ENCODE measurements around the gene ANKRD13C. TPM values are rescaled to one million over a fixed set of nuclear protein-coding genes. Genes with fewer than 3 reads are reported as not detected.

ANKRD13C gene
- total RNA-seq, 1 experiment from 2014 or later, result 24.3 TPM

DNA sequence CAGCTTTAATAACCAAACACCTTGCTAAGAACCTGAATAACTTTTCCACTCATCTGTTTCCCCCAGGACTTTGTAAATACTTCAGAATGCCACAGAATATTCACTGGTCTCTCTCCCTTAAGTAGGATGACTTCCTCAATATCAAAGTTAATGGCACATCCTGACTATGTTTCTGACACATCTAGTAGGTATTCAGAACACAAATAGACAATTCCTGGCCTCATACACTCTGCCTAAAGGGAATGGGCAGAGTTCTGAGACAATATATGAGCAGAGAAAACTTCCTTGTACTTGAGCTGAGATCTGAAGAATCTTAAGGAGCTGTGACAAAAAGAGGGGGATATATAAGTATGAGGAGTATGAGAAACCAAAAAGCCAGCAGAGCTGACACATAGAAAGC, 34.8 kb downstream of the ANKRD13C start:
- Histone ChIP-seq H3K9me2 (ENCODE audit: insufficient read depth) (no peaks in the 10 kb centered on the region), H4K20me1 (ENCODE audit: insufficient read depth) (peaks cover 8% of the 10 kb centered on the region; the same call in 1 of the 2 replicates), H3K27ac (peak overlapping the region; percentile 71), H3K4me1 (replicated peaks; ENCODE audit: insufficient read depth) (peaks cover 33% of the 10 kb centered on the region), H3K79me2 (ENCODE audit: low read depth) (peaks cover 65% of the 10 kb centered on the region), H3K4me2 (peak overlapping the region; percentile 29), H3K9me3 (ENCODE audit: insufficient read depth, low read depth) (no peaks in the 10 kb centered on the region), H2AFZ (no peak overlapping the region), H3F3A (ENCODE audit: insufficient read depth, low read depth) (peaks cover 23% of the 10 kb centered on the region), H3K4me3 (no peak overlapping the region), H3K36me3 (ENCODE audit: low read depth) (peaks cover 14% of the 10 kb centered on the region; the same call in 1 of the 2 replicates), H3K27me3 (ENCODE audit: insufficient read depth, low read depth) (no peaks in the 10 kb centered on the region)
- intact Hi-C loops (cut with micrococcal nuclease; ENCODE audit: unreplicated experiment), result loop anchor here (5.0 kb wide), 1 partner anchor 93 kb away; the partner anchor contains the start of gene CTH
- TF ChIP-seq, protein P1, sequence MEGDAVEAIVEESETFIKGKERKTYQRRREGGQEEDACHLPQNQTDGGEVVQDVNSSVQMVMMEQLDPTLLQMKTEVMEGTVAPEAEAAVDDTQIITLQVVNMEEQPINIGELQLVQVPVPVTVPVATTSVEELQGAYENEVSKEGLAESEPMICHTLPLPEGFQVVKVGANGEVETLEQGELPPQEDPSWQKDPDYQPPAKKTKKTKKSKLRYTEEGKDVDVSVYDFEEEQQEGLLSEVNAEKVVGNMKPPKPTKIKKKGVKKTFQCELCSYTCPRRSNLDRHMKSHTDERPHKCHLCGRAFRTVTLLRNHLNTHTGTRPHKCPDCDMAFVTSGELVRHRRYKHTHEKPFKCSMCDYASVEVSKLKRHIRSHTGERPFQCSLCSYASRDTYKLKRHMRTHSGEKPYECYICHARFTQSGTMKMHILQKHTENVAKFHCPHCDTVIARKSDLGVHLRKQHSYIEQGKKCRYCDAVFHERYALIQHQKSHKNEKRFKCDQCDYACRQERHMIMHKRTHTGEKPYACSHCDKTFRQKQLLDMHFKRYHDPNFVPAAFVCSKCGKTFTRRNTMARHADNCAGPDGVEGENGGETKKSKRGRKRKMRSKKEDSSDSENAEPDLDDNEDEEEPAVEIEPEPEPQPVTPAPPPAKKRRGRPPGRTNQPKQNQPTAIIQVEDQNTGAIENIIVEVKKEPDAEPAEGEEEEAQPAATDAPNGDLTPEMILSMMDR (conservative IDR thresholded peaks at IDR 0.05), result no peak
- no peak for TF ChIP-seq EZH2 (IDR thresholded peaks at IDR 0.05; ENCODE audit: low read depth)
- no TSS peak for BruUV-seq (replicated peaks)
- POLR2A ChIA-PET (ENCODE audit: unreplicated experiment), result interaction anchor here (0.6 to 1.2 kb wide), 2 partner anchors 11 to 35 kb away, joined by 5 read pairs; partner anchors contain the start of gene ANKRD13C
- DNase-seq, result peak; percentile 14 to 95
- CTCF ChIA-PET, result interaction anchor here (0.6 kb wide), 1 partner anchor 1243 kb away, joined by 3 read pairs; no protein-coding TSS in a partner anchor

GRCh38 chr1:70318191-70318590, 36.3 kb downstream of the ANKRD13C start:
- DNase-seq, result no peak
- intact Hi-C loops (cut with micrococcal nuclease; ENCODE audit: unreplicated experiment), result loop anchor here (5.0 kb wide), 1 partner anchor 94 kb away; the partner anchor contains the start of gene CTH

GRCh38 chr1:70317087-70317486, 37.4 kb downstream of the ANKRD13C start:
- ChIA-PET CTCF (no interaction called here), POLR2A (ENCODE audit: unreplicated experiment) (no interaction called here)
- Histone ChIP-seq H3K27ac (no peak overlapping the region), H3K4me2 (no peak overlapping the region), H3K27me3 (ENCODE audit: insufficient read depth, low read depth) (no peaks in the 10 kb centered on the region), H3K79me2 (ENCODE audit: low read depth) (peaks cover 50% of the 10 kb centered on the region), H3K4me3 (no peak overlapping the region), H4K20me1 (ENCODE audit: insufficient read depth) (peaks cover 8% of the 10 kb centered on the region; the same call in 1 of the 2 replicates), H3K36me3 (ENCODE audit: low read depth) (0 out of 2 replicates have a peak, but pooled peaks cover 3% of the 10 kb centered on the region), H3F3A (ENCODE audit: insufficient read depth, low read depth) (peaks cover 23% of the 10 kb centered on the region), H3K9me3 (ENCODE audit: insufficient read depth, low read depth) (no peaks in the 10 kb centered on the region), H3K4me1 (replicated peaks; ENCODE audit: insufficient read depth) (peaks cover 33% of the 10 kb centered on the region), H2AFZ (no peak overlapping the region), H3K9me2 (ENCODE audit: insufficient read depth) (no peaks in the 10 kb centered on the region)
- intact Hi-C loops (cut with micrococcal nuclease; ENCODE audit: unreplicated experiment), result loop anchor here (5.0 kb wide), 1 partner anchor 95 kb away; the partner anchor contains the start of gene CTH
- BruUV-seq (replicated peaks), result no TSS peak
- TF ChIP-seq, protein P1 (conservative IDR thresholded peaks at IDR 0.05), result no peak
- TF ChIP-seq EZH2 (IDR thresholded peaks at IDR 0.05; ENCODE audit: low read depth), result no peak
- DNase-seq, result no peak

More at GRCh38 chr1:70318191-70318590, 36.3 kb downstream of the ANKRD13C start:
- no TSS peak for BruUV-seq (replicated peaks)
- Histone ChIP-seq H3K36me3 (ENCODE audit: low read depth) (0 out of 2 replicates have a peak, but pooled peaks cover 5% of the 10 kb centered on the region), H4K20me1 (ENCODE audit: insufficient read depth) (peaks cover 8% of the 10 kb centered on the region; the same call in 1 of the 2 replicates), H3K4me1 (replicated peaks; ENCODE audit: insufficient read depth) (peaks cover 33% of the 10 kb centered on the region), H3K4me2 (no peak overlapping the region), H3K79me2 (ENCODE audit: low read depth) (peaks cover 58% of the 10 kb centered on the region), H3K27ac (peak overlapping the region; percentile 16), H3K9me2 (ENCODE audit: insufficient read depth) (no peaks in the 10 kb centered on the region), H2AFZ (no peak overlapping the region), H3K27me3 (ENCODE audit: insufficient read depth, low read depth) (no peaks in the 10 kb centered on the region), H3K4me3 (no peak overlapping the region), H3F3A (ENCODE audit: insufficient read depth, low read depth) (peaks cover 23% of the 10 kb centered on the region), H3K9me3 (ENCODE audit: insufficient read depth, low read depth) (no peaks in the 10 kb centered on the region)
- no peak for TF ChIP-seq EZH2 (IDR thresholded peaks at IDR 0.05; ENCODE audit: low read depth)
- TF ChIP-seq, protein P1 (conservative IDR thresholded peaks at IDR 0.05), result no peak
- POLR2A ChIA-PET (ENCODE audit: unreplicated experiment), result no interaction called here
- CTCF ChIA-PET, result no interaction called here

Data from PC-9 (cell line).